Epithelial cell of esophagus (primary cell): Measurements from ENCODE around the gene TMEM97.

Source experiments
- DNase-seq: peaks from one replicate; pipeline ENCODE4 v3.0.0; 2010; ENCODE audit warnings: low read depth
- H3K4me3 ChIP-seq: 2 replicates; pipeline ENCODE4 v1.5.1; 2011; ENCODE audit warnings: mild to moderate bottlenecking, low read length, control low read depth
- CTCF ChIP-seq: IDR thresholded peaks from 2 replicates; pipeline ENCODE4 v1.5.1; 2011; ENCODE audit warnings: low read depth, mild to moderate bottlenecking, low read length, control low read depth, inconsistent platforms; ENCODE audit not compliant: insufficient read depth; ENCODE audit errors: missing control alignments

TMEM97 gene

DNA sequence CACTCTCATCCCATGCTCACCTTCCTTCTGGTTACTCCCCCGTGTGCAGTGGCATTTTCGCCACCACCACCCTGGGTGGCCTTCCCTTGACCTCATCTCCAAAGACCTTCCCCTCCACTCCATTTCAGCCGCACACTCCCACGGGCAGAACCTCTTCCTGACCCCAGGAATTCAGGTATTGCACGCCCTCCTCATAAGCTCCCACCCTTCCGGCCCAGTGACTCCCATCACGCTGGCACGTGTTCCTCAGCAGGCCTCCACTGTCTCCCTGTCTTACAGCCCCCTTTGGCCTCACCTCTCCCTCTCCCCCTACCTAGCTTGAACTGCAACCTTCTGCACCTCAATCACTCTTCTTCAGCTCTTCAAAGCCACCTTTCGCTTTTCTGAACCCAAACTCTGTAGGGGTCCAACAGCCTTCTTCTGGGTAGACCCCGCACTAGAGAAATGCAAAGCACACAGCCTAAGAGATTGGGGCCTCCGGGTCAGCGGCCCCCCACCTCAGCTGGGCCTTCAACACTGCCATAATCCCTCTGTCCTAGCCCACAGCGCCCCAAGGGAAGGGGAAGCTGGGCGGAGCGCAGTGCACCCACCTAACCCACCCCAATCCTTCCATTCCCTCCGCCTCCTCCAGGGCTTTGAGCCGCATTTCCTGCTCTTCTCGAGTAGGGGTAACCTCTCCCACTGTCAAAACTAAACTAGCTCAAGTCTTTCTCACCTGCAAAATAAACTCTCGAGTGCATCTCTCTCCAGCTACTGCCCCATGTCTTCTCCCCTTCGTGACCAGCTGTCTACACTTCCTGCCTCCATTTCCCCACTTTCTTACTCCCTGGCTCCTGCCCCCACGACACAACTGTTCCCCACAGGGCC, 1.7 kb upstream of the TMEM97 start:
- TF ChIP-seq CTCF: no peak
- no peak for DNase-seq
- no peak overlapping the region for H3K4me3 ChIP-seq

DNA sequence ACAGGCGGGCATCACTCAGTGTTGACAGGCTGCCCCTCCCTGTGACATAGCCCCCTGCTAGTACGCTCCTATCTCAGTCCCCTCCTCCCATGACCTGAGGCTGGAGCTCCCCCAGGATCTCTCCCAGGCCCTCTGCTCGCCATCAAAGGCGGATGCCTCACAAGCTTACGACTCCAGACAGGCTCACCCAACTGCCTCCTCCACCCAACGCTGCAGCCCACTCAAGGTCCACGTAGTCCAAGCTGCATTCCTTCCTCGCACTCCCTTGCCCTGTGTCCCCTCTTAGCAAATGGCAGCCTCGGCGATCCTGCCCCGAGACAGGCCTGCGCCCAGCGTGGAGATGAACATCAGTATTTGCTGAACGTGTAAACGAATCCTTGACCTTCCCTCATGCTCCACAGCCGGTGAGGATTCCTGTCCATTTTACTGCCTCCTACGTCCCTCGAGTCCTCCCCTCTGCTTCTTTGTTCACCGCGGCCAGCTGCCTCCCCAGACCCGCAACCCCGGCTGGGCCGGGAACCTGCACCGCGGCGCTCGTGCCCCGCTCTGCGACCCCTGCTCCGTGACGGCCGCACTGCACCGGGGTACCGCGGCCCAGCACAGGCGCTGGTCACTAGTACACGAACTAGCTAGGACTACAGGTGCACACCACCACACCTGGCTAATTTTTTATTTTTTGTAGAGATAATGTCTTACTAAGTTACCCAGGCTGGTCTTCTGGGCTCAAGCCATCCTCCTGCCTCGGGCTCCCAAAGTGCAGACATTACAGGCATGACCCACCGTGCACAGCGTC, 838 bp upstream of the TMEM97 start:
- no peak for TF ChIP-seq CTCF
- peak overlapping the region; percentile 72 for H3K4me3 ChIP-seq
- no peak for DNase-seq

DNA sequence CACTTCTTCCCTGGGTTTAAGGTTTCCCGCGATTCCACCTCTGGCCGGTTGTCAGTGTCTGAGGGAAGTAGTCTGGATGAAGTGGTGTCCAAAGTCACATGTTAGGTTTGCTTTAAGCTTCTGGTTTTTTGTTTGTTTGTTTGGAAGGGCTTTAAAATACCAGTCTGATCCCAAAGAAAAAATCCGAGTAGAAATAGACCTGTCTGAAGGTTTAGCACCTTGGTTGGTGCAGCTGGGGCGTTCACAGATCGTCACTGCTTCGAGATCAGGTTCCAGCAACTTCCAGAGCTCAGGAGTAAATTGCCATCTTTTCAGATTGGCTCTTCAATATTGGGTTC, 567 bp downstream of the TMEM97 start:
- peak; percentile 16 for DNase-seq
- peak overlapping the region; percentile 72 for H3K4me3 ChIP-seq
- TF ChIP-seq CTCF: no peak

GRCh38 chr17:28320215-28321061, 1.4 kb downstream of the TMEM97 start:
- peak overlapping the region; percentile 72 for H3K4me3 ChIP-seq

GRCh38 chr17:28324267-28324745, 5.3 kb downstream of the TMEM97 start:
- DNase-seq: no peak
- no peak for TF ChIP-seq CTCF
- no peak overlapping the region for H3K4me3 ChIP-seq

More at GRCh38 chr17:28320215-28321061, 1.4 kb downstream of the TMEM97 start:
- no peak for TF ChIP-seq CTCF
- no peak for DNase-seq

GRCh38 chr17:28324781-28325180, 5.8 kb downstream of the TMEM97 start:
- DNase-seq: no peak
- no peak for TF ChIP-seq CTCF
- H3K4me3 ChIP-seq: no peak overlapping the region
